LNCaP clone FGC (cell line): ENCODE data around the gene DDAH1.

Experiments
- DNase-seq: peaks from one replicate; pipeline ENCODE4 v3.0.0-alpha.2; 2011; ENCODE audit warnings: low read depth
- H3K4me3 ChIP-seq: 2 replicates; pipeline ENCODE4 v1.5.1; 2011; ENCODE audit warnings: mild to moderate bottlenecking, low read depth, low read length, control low read depth
- CTCF ChIP-seq: IDR thresholded peaks from 2 replicates; pipeline ENCODE4 v1.5.1; 2012; ENCODE audit warnings: mild to moderate bottlenecking; ENCODE audit not compliant: control insufficient read depth, insufficient read depth; ENCODE audit errors: extremely low read depth

The DDAH1 gene

GRCh38 chr1:85451236-85451830, 13.6 kb downstream of the DDAH1 start:
- no peak for DNase-seq
- H3K4me3 ChIP-seq = no peak overlapping the region
- no peak for TF ChIP-seq CTCF

- no peak for DNase-seq
- H3K4me3 ChIP-seq = no peak overlapping the region
- no peak for TF ChIP-seq CTCF
Measured at GRCh38 chr1:85450832-85451231, 14.1 kb downstream of the DDAH1 start.

DNA sequence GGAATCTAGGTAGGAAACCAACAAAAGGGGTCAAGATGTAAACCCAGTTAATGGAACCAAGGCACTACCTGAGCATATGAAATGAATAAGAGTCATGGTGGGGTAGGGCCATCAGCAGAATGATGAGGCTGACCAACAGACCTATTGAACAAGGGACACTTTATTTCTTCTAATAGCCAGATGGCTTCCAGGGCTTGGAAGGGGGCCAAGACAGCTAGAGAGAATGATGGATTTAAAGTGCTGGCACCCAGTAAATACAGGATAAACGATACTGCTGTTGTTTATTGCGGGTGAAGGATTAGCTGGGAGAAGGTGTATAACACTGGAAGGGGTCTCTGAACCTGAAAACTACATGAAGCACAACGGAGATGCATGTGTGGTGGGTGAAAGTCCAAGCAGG, 15.6 kb downstream of the DDAH1 start:
- no peak for DNase-seq
- no peak overlapping the region for H3K4me3 ChIP-seq
- no peak for TF ChIP-seq CTCF

DNA sequence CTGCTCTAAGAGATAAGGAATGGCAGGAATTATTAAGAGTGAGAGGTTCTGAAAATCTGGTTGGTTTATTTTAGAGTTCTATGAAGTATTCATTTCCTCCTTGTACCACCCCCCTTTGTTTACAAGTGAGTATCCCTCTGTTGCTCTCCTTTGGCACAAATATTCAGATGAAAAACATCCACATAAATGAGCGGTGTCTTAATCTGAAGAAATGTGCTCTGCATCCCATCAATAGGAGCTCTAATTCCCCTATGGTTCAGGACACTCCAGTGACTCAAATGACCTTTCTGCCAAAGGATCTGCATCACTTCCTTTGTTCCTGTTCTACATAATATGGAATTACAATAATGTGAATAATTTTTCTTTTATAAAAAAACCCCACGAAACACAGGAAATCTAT, 16.6 kb downstream of the DDAH1 start:
- TF ChIP-seq CTCF = no peak
- H3K4me3 ChIP-seq = no peak overlapping the region
- DNase-seq = no peak

DNA sequence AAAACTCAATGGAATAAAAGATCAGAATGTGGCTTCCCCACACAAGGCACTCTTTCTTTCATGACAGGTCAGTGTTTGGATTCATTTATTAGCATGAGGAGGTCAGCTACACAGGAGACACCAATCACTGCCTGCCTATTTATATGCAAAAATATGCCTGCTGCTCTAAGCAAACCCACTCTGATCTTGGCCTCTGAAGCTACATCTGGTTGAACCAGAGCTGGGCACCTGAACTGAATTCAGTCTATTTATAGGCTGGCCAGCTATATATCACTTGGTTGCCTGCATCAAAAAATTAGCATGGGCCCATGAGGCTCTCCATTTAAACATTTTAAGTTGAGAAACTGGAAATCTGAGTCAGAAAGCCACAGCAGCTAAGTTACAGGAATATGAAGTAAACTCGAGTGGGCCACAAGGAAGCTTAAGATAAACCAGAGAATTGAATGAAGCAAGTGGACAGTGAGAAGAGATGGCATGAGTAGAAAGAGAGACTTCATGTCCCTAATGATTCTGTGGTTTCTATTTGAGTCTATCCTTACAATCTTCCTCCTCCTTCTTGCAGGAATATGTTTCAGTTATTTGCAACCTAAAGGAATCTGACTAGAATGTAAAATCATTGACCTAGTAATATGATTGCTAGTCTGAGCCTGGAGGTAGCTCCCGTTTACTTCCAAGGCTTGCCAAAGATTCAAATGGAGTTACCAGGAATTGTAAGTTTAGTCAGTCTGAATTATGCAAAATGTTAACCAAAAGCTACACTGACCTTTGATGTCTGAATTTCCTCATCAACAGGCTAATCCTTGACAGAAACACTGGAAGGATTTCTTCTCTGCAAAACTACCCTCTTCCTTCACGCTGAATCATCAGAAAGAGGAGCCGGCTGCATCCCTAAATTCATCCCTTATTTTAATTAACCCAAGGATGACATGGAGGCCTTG, 17.7 kb downstream of the DDAH1 start:
- no peak for TF ChIP-seq CTCF

GRCh38 chr1:85445906-85446305, 19.1 kb downstream of the DDAH1 start:
- no peak overlapping the region for H3K4me3 ChIP-seq
- DNase-seq = no peak
- no peak for TF ChIP-seq CTCF

More for the DNA sequence above, 17.7 kb downstream of the DDAH1 start:
- no peak for DNase-seq
- H3K4me3 ChIP-seq = no peak overlapping the region
